HG03439 (cell line): ENCODE measurements around the gene TMEM223.
A peak's percentile ranks its signal among the peaks of the same experiment; 100 is the strongest.
"Not testable (repeated sequence)": the region's sequence is repeated elsewhere in the genome, so short reads cannot be mapped to it uniquely, and the experiment has no call there.

Experiments
- ATAC-seq: cut with Tn5 transposase; IDR thresholded peaks from one replicate; pipeline ENCODE4 v1.9.1; 2021; ENCODE audit warnings: mild to moderate bottlenecking, moderate library complexity; ENCODE audit not compliant: unreplicated experiment

Gene TMEM223

DNA sequence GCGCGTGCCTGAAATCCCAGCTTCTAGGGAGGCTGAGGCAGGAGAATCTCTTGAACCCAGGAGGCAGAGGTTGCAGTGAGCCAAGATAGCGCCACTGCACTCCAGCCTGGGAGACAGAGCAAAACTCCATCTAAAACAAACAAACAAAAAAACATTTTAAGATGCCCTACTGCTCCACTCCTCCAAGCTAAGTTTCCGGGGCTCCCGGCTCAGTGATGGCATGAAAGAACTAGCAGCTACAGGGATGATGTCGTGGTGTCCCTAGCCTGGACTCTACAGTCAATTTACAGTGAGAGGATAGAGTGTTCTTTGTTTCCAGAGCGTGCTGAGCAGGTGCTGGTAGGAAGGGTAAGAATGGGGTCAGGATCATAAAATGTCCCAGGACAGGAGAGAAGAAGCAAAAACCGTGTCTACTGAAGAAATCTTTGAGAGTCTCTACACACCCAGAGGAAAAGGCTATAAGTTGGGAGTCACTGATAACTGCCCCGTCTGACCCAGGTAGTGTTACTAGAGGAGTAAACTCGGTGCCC lies 36.7 kb downstream of the TMEM223 start:
- ATAC-seq, result no peak

DNA sequence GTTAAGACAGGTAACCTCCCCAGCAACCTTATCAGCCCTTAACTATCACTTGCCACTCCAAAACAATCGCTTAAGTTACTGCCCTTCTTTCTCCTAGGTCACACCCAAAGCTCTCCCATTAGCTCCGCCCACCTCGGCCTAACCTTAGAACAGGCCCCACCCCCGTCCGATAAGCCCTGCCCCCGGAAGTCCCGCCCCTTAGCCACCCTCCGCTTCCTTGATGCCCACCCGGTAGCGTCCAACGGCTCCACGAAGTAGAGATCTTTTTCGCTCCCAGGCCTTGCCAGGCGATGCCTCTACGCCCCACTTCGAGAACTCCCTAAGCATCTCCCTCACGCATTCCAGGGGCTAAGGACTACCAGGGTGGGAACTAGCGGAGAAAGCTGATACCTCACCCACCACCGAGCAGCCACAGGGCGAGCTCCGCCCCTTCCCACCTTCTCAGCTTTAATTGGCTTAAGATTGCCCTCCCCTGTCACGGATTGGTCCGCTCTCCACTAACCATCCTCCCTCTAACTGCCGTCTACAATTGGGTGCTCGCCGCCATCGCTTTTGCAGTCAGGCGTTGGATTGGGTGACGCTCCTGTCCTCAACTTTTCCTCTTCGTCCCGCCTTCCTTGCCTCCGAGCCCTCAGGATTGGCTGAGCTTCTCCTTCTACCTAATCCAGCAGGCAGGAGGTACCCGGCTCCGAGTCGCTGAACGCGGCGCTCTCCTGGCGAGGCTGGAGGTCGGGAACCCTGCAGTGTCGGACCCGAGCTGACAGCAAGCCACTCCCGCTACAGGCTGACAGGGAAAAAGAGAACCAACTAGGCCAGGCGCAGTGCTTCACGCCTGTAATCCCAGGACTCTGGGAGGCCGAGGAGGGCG lies 37.8 kb downstream of the TMEM223 start, which contains the start of gene ZBTB3:
ZBTB3 (minus strand) TSS at position 425 of the 868 bp plus-strand sequence. CDS start 496 bp downstream, outside the sequence.
- peak; percentile 93 for ATAC-seq

DNA sequence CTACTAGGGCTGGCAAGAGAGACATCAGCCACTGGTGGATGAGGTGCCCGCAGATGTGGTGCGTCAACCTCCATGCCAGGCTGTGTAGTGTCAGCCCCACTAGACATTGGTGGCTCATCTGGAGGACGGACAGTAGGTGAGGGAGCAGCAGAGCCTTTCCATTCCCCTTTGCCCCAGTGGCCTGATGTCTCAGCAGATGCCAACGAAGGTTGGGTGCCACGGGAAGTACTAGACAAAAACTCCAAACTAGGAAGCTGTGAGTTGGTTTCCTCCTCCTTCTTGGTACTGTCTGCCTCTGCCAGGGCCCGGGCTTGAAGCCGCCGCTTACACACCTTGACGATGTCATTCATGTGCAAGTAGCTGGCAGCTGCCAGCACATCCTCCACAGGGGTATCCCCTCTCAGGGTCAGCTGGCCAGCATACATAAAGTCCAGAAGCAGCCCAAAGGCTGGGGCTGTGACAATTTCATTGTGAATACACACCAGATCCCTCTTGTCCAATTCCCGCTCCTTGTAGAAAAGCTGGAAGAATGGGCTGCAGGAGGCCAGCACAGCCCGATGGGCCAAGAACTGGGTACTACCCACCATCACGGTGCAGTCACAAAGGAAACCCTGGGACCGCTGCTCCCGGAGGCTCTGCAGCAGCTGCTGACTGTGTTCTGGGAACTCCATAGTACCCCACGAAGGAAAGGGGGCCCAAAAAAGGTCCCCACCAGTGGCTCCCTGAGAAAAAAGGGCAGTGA lies 38.6 kb downstream of the TMEM223 start:
- no peak for ATAC-seq

DNA sequence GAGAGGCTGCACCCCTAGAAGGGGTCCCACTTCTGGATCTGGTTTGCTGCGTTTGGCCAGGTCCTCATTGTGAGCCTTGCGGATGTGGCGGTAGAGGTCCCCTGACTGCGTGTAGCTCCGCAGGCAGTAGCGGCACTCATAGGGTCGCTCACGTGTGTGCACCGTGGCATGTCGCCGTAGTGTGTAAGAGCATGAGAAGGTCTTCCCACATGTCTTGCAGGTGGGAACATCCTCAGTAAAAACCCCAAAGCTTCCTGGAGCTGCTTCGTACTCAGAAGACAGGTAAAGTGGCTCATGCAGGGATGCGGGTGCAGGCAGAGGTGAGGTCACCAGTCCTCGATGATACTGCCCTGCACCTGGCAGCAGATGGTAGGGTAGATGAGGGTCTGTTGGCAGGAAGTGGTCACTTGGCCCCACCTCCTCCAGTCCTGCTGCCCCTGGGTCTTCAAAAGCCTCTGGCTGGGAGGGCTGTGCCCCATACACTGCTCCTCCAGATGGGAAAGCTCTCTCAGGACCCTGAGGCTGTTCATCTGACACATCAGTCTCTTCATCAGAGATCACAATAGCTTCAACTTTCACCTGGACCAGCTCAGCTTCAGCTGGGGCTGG lies 39.5 kb downstream of the TMEM223 start:
- no peak for ATAC-seq

DNA sequence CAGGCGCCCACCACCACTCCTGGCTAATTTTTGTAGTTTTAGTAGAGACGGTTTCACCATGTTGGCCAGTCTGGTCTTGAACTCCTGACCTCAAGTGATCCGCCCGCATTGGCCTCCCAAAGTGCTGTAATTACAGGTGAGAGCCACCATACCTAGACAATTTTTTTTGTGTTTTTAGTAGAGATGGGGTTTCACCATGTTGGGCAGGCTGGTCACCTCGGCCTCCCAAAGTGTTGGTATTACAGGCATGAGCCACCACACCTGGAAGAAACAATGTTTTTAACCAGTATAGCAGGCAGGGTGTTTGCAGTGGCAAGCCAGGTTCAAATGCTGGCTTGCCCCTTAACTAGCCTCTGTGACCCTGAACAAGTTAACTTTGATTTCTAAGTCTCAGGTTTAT lies 41.9 kb downstream of the TMEM223 start:
- not testable (repeated sequence) for ATAC-seq

DNA sequence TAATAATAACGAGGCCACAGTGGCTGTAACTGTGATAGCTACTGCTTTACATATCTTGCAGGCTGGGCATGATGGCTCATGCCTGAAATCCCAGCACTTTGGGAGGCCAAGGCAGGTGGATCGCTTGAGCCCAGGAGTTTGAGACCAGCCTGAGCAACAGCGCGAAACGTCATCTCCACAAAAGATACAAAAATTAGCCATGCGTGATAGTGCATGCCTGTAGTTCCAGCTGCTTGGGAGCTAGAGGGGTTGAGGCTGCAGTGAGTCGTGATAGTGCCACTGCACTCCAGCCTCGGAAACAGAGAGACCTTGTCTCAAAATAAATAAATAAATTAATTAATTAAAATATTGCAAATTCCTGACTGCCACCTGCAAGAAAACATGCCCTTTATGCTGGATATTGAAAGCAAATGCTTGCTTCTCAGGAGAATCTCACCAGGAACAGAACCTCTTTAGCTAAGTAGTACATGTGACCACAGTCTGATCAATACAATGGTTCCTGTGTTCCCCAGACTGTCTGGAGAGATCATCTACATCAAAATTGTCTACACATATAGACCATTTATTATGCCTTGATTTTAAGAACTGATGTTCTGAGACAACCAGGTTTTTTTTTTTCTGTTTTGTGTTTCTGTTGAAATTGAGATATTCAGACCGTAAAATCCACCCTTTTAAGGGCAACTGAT lies 44.2 kb downstream of the TMEM223 start:
- ATAC-seq, result no peak
